K562 (cell line): ENCODE results near the gene RBMS3. TPM values are rescaled to one million over a fixed set of nuclear protein-coding genes. Genes with fewer than 3 reads are reported as not detected.

Experiments
- ATAC-seq: fragments of 200-7000 bp; cut with Tn5 transposase; 3 replicates; pipeline ENCODE4 v1.9.1; 2020; ENCODE audit warnings: moderate library complexity
- BruUV-seq: library from RNA; stranded (reverse); fragments of 400-500 nt; replicated peaks from 2 replicates; lab custom pipeline; 2021; lab: Mats Ljungman, UMichigan
- CTCF ChIA-PET: fragments of 300-600 bp; formaldehyde crosslinking; extraction: SDS; loops from one replicate; lab custom pipeline; 2021; ENCODE audit warnings: low intra/inter-chr PET ratio; lab: Yijun Ruan, JAX
- POLR2A ChIA-PET: fragments of 300-600, 350-650 bp; sonication (Branson Sonifier 250); formaldehyde crosslinking; extraction: SDS; loops from one replicate; lab custom pipeline; 2021; ENCODE audit warnings: antibody characterized with exemption, inconsistent platforms; lab: Yijun Ruan, JAX
- DNase-seq, 4 experiments: peaks; one replicate each; pipeline versions ENCODE4 v3.0.0 to v3.0.0-alpha.2; 2011 to 2018; ENCODE audit warnings: low spot score in 3 of 4, mixed read lengths in 3 of 4; ENCODE audit errors: extremely low read depth in 1 of 4
- FAIRE-seq: peaks from 2 replicates; lab custom pipeline; 2011; peaks lifted over from hg19 to GRCh38; lab: Jason Lieb, UNC
- H2AFZ ChIP-seq: 2 replicates; pipeline ENCODE4 v1.6.0; 2011; ENCODE audit warnings: low read depth, low read length, control low read depth, inconsistent platforms
- H3K27ac ChIP-seq: fragments of 200-600 bp; 3 replicates; pipeline ENCODE4 v1.8.0; 2011; ENCODE audit warnings: low read depth, mild to moderate bottlenecking, control low read depth, inconsistent platforms, low read length, moderate library complexity, mixed read lengths; ENCODE audit errors: extremely low read depth
- H3K27me3 ChIP-seq, 2 experiments: fragments of 300-600 bp in 1 of 2; 2 replicates in 1 of 2; 3 replicates in 1 of 2; pipeline versions ENCODE4 v1.6.0 to v1.8.0; 2011; ENCODE audit warnings: inconsistent platforms in 2 of 2, low read length in 2 of 2, mild to moderate bottlenecking in 1 of 2, mixed read lengths in 1 of 2, moderate library complexity in 1 of 2; ENCODE audit not compliant: control insufficient read depth in 2 of 2, insufficient read depth in 2 of 2
- H3K36me3 ChIP-seq: fragments of 300-600 bp; 3 replicates; pipeline ENCODE4 v1.8.0; 2011; ENCODE audit warnings: mild to moderate bottlenecking, low read length, inconsistent platforms; ENCODE audit not compliant: control insufficient read depth, insufficient read depth
- H3K4me1 ChIP-seq, 2 experiments: fragments of 200-600 bp in 1 of 2; replicated peaks in 1 of 2; 2 replicates in 1 of 2; 3 replicates in 1 of 2; pipeline versions ENCODE4 v1.5.1 to v1.8.0; 2011; ENCODE audit warnings: inconsistent platforms in 2 of 2, low read length in 2 of 2, mild to moderate bottlenecking in 1 of 2, mixed read lengths in 1 of 2, moderate library complexity in 1 of 2; ENCODE audit not compliant: control insufficient read depth in 2 of 2, insufficient read depth in 2 of 2
- H3K4me2 ChIP-seq: 2 replicates; pipeline ENCODE4 v1.6.1; 2011; ENCODE audit warnings: low read length, control low read depth, inconsistent platforms, mixed read lengths; ENCODE audit not compliant: insufficient read depth
- H3K4me3 ChIP-seq: fragments of 200-600 bp; sonication (generic), shearing (Covaris generic); 2 replicates; pipeline ENCODE4 v1.5.1; 2016; ENCODE audit warnings: control low read depth, inconsistent platforms
- H3K79me2 ChIP-seq: fragments of 200-600 bp; 3 replicates; pipeline ENCODE4 v1.8.0; 2011; ENCODE audit warnings: low read length, inconsistent platforms; ENCODE audit not compliant: control insufficient read depth, insufficient read depth
- H3K9ac ChIP-seq, 2 experiments: 2 replicates each; pipeline versions ENCODE4 v1.6.0 to v1.6.1; 2011; ENCODE audit warnings: low read depth in 2 of 2, low read length in 2 of 2, control low read depth in 1 of 2, inconsistent platforms in 1 of 2, mild to moderate bottlenecking in 1 of 2, mixed read lengths in 1 of 2; ENCODE audit not compliant: insufficient read depth in 1 of 2
- H3K9me1 ChIP-seq: one replicate; pipeline ENCODE4 v1.6.0; 2011; ENCODE audit warnings: inconsistent platforms, mild to moderate bottlenecking, low read length, moderate library complexity; ENCODE audit not compliant: control insufficient read depth, insufficient read depth
- H3K9me3 ChIP-seq: replicated peaks from 2 replicates; pipeline ENCODE4 v1.5.1; 2011; ENCODE audit warnings: low read depth, low read length, inconsistent platforms; ENCODE audit not compliant: control insufficient read depth, insufficient read depth
- H4K20me1 ChIP-seq: replicated peaks from 2 replicates; pipeline ENCODE4 v1.6.1; 2011; ENCODE audit warnings: low read length, inconsistent platforms, mixed read lengths; ENCODE audit not compliant: control insufficient read depth, insufficient read depth
- CEBPG ChIP-seq, 3 experiments: fragments of 200-800 bp in 1 of 3; sonication (Bioruptor generic) in 1 of 3; sonication (generic) in 1 of 3; formaldehyde crosslinking in 1 of 3; IDR thresholded peaks in 2 of 3; conservative IDR thresholded peaks in 1 of 3; 2 replicates each; pipeline versions ENCODE4 v1.6.1 to v1.8.0; 2016 to 2022; ENCODE audit warnings: missing compliant biosample characterization in 2 of 3, missing genetic modification characterization in 2 of 3, mild to moderate bottlenecking in 1 of 3, missing genetic modification reagents in 1 of 3
- ERF ChIP-seq: fragments of 450-650 bp; formaldehyde crosslinking; IDR thresholded peaks from 2 replicates; pipeline ENCODE4 v1.4.0; 2020; ENCODE audit warnings: mild to moderate bottlenecking, mixed read lengths
- ETV5 ChIP-seq: sonication (generic); formaldehyde crosslinking; IDR thresholded peaks from 2 replicates; pipeline ENCODE4 v1.4.0; 2020; ENCODE audit warnings: low read depth, mild to moderate bottlenecking, missing genetic modification reagents
- FOXJ3 ChIP-seq: sonication (generic); formaldehyde crosslinking; IDR thresholded peaks from 2 replicates; pipeline ENCODE4 v1.4.0; 2020; ENCODE audit warnings: mild to moderate bottlenecking, missing genetic modification reagents
- L3MBTL2 ChIP-seq: fragments of 450-650 bp; IDR thresholded peaks from 2 replicates; pipeline ENCODE4 v1.6.1; 2016; ENCODE audit warnings: mild to moderate bottlenecking, moderate library complexity
- XRCC4 ChIP-seq: IDR thresholded peaks from one replicate; pipeline ENCODE4 v1.6.1; 2011; ENCODE audit not compliant: insufficient read depth, insufficient read length; ENCODE audit errors: extremely low read depth
- WGBS: fragments of 100-300 bp; shearing (Covaris generic); methylation state at CpG from one replicate; pipeline ENCODE4 v1.1.6; 2016; ENCODE audit warnings: low coverage, mixed read lengths; ENCODE audit not compliant: insufficient coverage; ENCODE audit errors: missing lambda C conversion rate; 5-methylcytosine and 5-hydroxymethylcytosine counted together
- in situ Hi-C: fragments of 300-500 bp; cut with MboI; formaldehyde crosslinking; loops from 4 replicates; pipeline ENCODE4 v1.15.0; 2018; ENCODE audit warnings: inconsistent platforms, mixed read lengths
- intact Hi-C: fragments of 100-400 bp; cut with micrococcal nuclease; formaldehyde crosslinking; loops from 2 replicates; pipeline ENCODE4 v1.14.2; 2022
- polyA plus RNA-seq, 8 experiments: library from polyadenylated mRNA; depleted of rRNA in 4 of 8; stranded (reverse) in 5 of 8; unstranded in 3 of 8; fragments of >200 nt; fragmentation: Nextera tagmentation in 2 of 8; fragmentation: Illumina TruSeq in 1 of 8; extraction: Ambion mirVana in 2 of 8; extraction: Trizol in 1 of 8; gene quantifications; 2 replicates each; pipeline versions ENCODE4 v1.2.1 to v1.2.3, GENCODE V29; 2011 to 2014; ENCODE audit warnings: inconsistent platforms in 1 of 8, missing spikeins in 1 of 8
- total RNA-seq, 7 experiments: library from RNA; depleted of rRNA in 6 of 7; stranded (reverse); fragments of >200 nt in 6 of 7; fragmentation: Illumina TruSeq in 2 of 7; extraction: Trizol in 2 of 7; gene quantifications; 2 replicates each; pipeline versions ENCODE4 v1.2.1 to v1.2.3, GENCODE V29; 2011 to 2021; ENCODE audit warnings: low replicate concordance in 1 of 7
- TF ChIP-seq, protein P1 (sequence below): fragments of 450-650 bp; formaldehyde crosslinking; IDR thresholded peaks from 2 replicates; pipeline ENCODE4 v1.4.0; 2020; ENCODE audit warnings: mild to moderate bottlenecking, moderate library complexity

The RBMS3 gene
- total and polyA plus RNA-seq, 9 of the 15 experiments (the other 6 are each of a cell fraction or from before 2014, with no cell fraction given), result 0.20 TPM; not detected in 8

DNA sequence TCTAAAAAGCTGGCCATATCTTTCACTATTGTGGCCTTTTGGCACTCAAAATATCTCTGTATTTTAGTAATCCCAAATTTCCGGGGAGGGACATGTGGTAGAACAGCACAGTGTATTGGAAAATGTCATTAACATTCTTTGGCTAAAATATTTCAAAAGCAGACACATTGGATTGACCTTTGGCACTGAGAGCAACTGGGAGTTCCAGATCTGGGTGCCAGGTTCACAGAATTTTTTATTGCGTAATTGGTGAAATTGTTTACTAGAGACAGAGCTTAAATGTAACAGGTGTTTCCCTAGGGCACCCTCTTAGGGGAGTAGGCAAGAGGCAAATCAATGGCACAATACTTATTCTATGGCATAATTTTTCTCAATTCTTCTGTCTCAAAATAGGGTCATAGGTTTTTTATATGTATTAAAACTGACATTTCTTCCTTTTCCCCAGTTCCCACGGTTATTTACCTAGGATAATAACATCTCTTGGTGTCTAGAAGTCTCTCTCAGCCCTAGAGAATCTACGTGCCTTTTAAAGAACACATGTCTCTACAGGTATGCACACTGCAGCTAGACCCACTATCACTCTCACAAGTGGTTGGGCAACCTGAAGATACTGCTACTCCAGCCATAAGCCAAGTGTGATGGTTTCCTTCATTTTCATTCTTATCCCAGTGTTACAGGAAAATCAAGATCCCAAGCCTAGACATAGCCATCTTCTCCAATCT lies 10.6 kb downstream of the RBMS3 start:
- Histone ChIP-seq H3K4me1 (no peaks in the 10 kb centered on the region), H3K9ac (no peak overlapping the region)
- no peak for DNase-seq
- BruUV-seq, result no TSS peak
- in situ Hi-C loops, result no loop called here
- POLR2A ChIA-PET, result no interaction called here
- WGBS, result 2% methylated on average over 4 of the region's 4 CpGs
- CTCF ChIA-PET, result no interaction called here
- TF ChIP-seq L3MBTL2, result no peak
- no peak for TF ChIP-seq FOXJ3 (CRISPR knock-in tag)
- TF ChIP-seq ETV5 (CRISPR knock-in tag), result no peak
- TF ChIP-seq XRCC4, result no peak
- TF ChIP-seq ERF, result no peak
- no peak for TF ChIP-seq CEBPG (CRISPR knock-in tag; IDR thresholded peaks at IDR 0.05)
- peak in 1 of 2 experiments; percentile 42; a peak in 1 of 4 replicates for TF ChIP-seq CEBPG (tag; conservative IDR thresholded peaks at IDR 0.05 in 1 of 2, IDR thresholded peaks at IDR 0.05 in 1 of 2)
- TF ChIP-seq, protein P1, sequence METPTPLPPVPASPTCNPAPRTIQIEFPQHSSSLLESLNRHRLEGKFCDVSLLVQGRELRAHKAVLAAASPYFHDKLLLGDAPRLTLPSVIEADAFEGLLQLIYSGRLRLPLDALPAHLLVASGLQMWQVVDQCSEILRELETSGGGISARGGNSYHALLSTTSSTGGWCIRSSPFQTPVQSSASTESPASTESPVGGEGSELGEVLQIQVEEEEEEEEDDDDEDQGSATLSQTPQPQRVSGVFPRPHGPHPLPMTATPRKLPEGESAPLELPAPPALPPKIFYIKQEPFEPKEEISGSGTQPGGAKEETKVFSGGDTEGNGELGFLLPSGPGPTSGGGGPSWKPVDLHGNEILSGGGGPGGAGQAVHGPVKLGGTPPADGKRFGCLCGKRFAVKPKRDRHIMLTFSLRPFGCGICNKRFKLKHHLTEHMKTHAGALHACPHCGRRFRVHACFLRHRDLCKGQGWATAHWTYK (CRISPR knock-in tag), result no peak
- TF ChIP-seq, all 486 proteins: peak for 1
- Histone ChIP-seq H3K4me2 (no peak overlapping the region), H3K4me3 (no peak overlapping the region), H4K20me1 (no peaks in the 10 kb centered on the region), H2AFZ (no peak overlapping the region), H3K27ac (no peak overlapping the region), H3K9me1 (no peaks in the 10 kb centered on the region), H3K27me3 (no peaks in the 10 kb centered on the region), H3K79me2 (no peaks in the 10 kb centered on the region), H3K36me3 (no peaks in the 10 kb centered on the region), H3K9me3 (no peaks in the 10 kb centered on the region)
- FAIRE-seq, result no peak
- intact Hi-C loops, result no loop called here
- ATAC-seq, result no peak
